Lung (tissue), 12 donors: ENCODE data around the gene IL1RAPL1. TPM values are rescaled to one million over a fixed set of nuclear protein-coding genes. Genes with fewer than 3 reads are reported as not detected.
A peak's percentile ranks its signal among the peaks of the same experiment; 100 is the strongest.

Source experiments
- ATAC-seq: fragments of 200-7000 bp; cut with Tn5 transposase; one replicate; pipeline ENCODE4 v1.9.1; 2020; ENCODE audit warnings: moderate number of reproducible peaks; ENCODE audit not compliant: insufficient read depth, low FRiP score
- DNase-seq, 3 donors: peaks; one replicate each; pipeline ENCODE4 v3.0.0-alpha.2; 2013 to 2017
- H3K27ac ChIP-seq, 2 donors: one replicate each; pipeline ENCODE4 v1.5.1; 2013; ENCODE audit warnings: mild to moderate bottlenecking in 2 of 2, moderate library complexity in 2 of 2, control low read depth in 1 of 2, inconsistent platforms in 1 of 2, low read depth in 1 of 2, low read length in 1 of 2
- H3K27me3 ChIP-seq, 3 donors: one replicate each; pipeline ENCODE4 v1.5.1; 2013; ENCODE audit warnings: low read length in 2 of 3; ENCODE audit not compliant: control insufficient read depth in 3 of 3, insufficient read depth in 3 of 3
- H3K36me3 ChIP-seq, 4 donors: one replicate each; pipeline ENCODE4 v1.5.1; 2013; ENCODE audit warnings: low read length in 4 of 4, mild to moderate bottlenecking in 1 of 4, moderate library complexity in 1 of 4; ENCODE audit not compliant: control insufficient read depth in 4 of 4, insufficient read depth in 4 of 4
- H3K4me1 ChIP-seq, 5 donors: one replicate each; pipeline ENCODE4 v1.5.1; 2013; ENCODE audit warnings: low read length in 5 of 5, mild to moderate bottlenecking in 2 of 5, moderate library complexity in 1 of 5; ENCODE audit not compliant: control insufficient read depth in 5 of 5, insufficient read depth in 5 of 5
- H3K4me3 ChIP-seq: one replicate; pipeline ENCODE4 v1.5.1; 2013; ENCODE audit warnings: mild to moderate bottlenecking, control low read depth, moderate library complexity
- H3K9ac ChIP-seq, 2 donors: one replicate each; pipeline ENCODE4 v1.5.1; 2013; ENCODE audit warnings: low read length in 2 of 2, control low read depth in 1 of 2; ENCODE audit not compliant: insufficient read depth in 1 of 2
- H3K9me3 ChIP-seq, 4 donors: one replicate each; pipeline ENCODE4 v1.5.1; 2013; ENCODE audit warnings: low read length in 3 of 4, mild to moderate bottlenecking in 1 of 4, moderate library complexity in 1 of 4; ENCODE audit not compliant: control insufficient read depth in 4 of 4, insufficient read depth in 3 of 4
- CTCF ChIP-seq: IDR thresholded peaks from 2 replicates; pipeline ENCODE4 v1.5.1; 2012; ENCODE audit warnings: mild to moderate bottlenecking; ENCODE audit errors: control extremely low read depth, extremely low read depth
- WGBS, 2 donors: extraction: QIAGEN DNeasy Blood & Tissue Kit; methylation state at CpG; one replicate each; pipeline ENCODE4 v1.1.7; 2013; 5-methylcytosine and 5-hydroxymethylcytosine counted together
- polyA plus RNA-seq, 2 donors: library from polyadenylated mRNA; stranded (reverse); fragments of 200-250 nt; gene quantifications; one replicate each; pipeline ENCODE4 v1.2.1, GENCODE V29; 2013
- total RNA-seq, 2 donors: library from RNA; depleted of rRNA in 1 of 2; stranded (reverse); fragments of >200 nt in 1 of 2; gene quantifications; one replicate each; pipeline ENCODE4 v1.2.1, GENCODE V29; 2014 to 2021
- donor health status: control.
- donor health status: control.
- donor health status: Bipolar disorder and iron deficiency.
- donor health status: healthy.
- donor health status: DM: yes; HTN: yes; CAD: no.

Gene IL1RAPL1
- total and polyA plus RNA-seq, 4 donors = 2.2 TPM; not detected in 3

DNA sequence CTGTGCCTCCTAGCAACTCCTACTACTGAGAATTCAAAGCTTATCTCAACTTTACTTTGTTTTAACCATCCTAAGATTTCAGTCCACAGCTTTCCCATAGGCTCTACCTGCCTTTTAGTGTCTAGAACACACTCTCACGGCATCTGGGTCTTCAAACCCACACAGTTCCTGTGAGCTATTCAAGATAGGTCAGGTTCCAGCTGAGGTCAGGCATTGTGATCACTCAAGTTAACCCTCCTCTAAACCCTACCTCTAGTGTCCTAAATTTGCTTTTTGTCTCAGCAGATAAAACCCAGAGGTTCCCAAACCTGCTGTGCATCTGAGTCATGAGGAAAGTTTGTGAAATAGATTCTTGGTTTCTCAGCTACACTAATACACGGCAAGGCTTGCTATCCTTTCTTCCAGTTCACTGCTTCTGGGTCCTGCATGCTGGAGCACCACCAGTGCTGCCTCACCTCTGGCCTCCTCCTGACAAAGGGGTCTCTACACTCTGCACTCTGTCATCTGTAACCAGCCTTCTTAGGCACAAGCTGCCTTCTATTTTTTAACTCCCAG lies 1303.5 kb downstream of the IL1RAPL1 start:
- Histone ChIP-seq H3K36me3 (no peaks in the 10 kb centered on the region), H3K27me3 (peaks cover 0 to 10% (median 0%) of the 10 kb centered on the region in 3 donors), H3K4me3 (no peak overlapping the region), H3K27ac (no peak overlapping the region), H3K4me1 (peaks cover 0 to 2% (median 0%) of the 10 kb centered on the region in 5 donors), H3K9ac (no peak overlapping the region), H3K9me3 (no peaks in the 10 kb centered on the region)
- WGBS, 2 donors = 66 to 87% methylated on average over 2 of the region's 2 CpGs
- ATAC-seq (no peak), DNase-seq (no peak)
- TF ChIP-seq CTCF = no peak

- no peak for DNase-seq
- Histone ChIP-seq H3K4me1 (no peaks in the 10 kb centered on the region), H3K27ac (no peak overlapping the region), H3K4me3 (no peak overlapping the region), H3K9me3 (no peaks in the 10 kb centered on the region), H3K36me3 (no peaks in the 10 kb centered on the region), H3K9ac (no peak overlapping the region), H3K27me3 (peaks cover 0 to 5% (median 3%) of the 10 kb centered on the region in 3 donors)
- ATAC-seq = no peak
- 54 to 69% methylated on average over 3 of the region's 3 CpGs for WGBS, 2 donors
- no peak for TF ChIP-seq CTCF
These were observed 1314.8 kb downstream of the IL1RAPL1 start for GRCh38 chrX:29902004-29902403.

- H3K27ac ChIP-seq = no peak overlapping the region
- ATAC-seq = no peak
- TF ChIP-seq CTCF = no peak
- DNase-seq = peak in 2 of 3 donors; percentile 34 to 36
- no peak overlapping the region for H3K4me3 ChIP-seq
- no peaks in the 10 kb centered on the region for H3K36me3 ChIP-seq
- H3K9ac ChIP-seq = no peak overlapping the region
- peaks cover 0 to 3% (median 0%) of the 10 kb centered on the region in 3 donors for H3K27me3 ChIP-seq
- H3K4me1 ChIP-seq = no peaks in the 10 kb centered on the region
- H3K9me3 ChIP-seq = no peaks in the 10 kb centered on the region
These were observed 1316.1 kb downstream of the IL1RAPL1 start for GRCh38 chrX:29903360-29903759.

DNA sequence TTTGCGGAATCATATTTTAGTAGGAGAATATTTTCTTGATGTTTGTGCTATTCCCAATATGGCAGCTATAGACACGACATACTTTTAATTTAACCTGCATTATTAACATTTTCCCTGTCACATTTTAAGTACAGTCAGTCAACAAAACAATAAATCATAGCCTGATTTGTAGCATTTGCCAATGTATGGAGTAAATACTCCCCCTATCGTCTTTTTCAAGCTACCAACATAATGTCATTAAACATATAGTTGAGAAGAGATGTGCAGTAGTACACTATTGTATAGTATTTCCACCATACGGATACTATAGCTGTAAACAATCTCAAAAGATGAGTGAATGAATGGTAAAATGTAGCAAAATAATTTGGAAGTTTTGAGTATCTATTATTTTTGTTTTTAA lies 1324.4 kb downstream of the IL1RAPL1 start:
- Histone ChIP-seq H3K4me1 (no peaks in the 10 kb centered on the region), H3K36me3 (no peaks in the 10 kb centered on the region), H3K27me3 (peaks cover 0 to 3% (median 0%) of the 10 kb centered on the region in 3 donors), H3K4me3 (no peak overlapping the region), H3K9me3 (no peaks in the 10 kb centered on the region), H3K27ac (no peak overlapping the region), H3K9ac (no peak overlapping the region)
- ATAC-seq (no peak), DNase-seq (no peak)
- whole genome bisulfite sequencing, 2 donors = 54 to 71% methylated on average over 4 of the region's 4 CpGs
- no peak for TF ChIP-seq CTCF
